Measurements from ENCODE around the gene CLBA1.

CLBA1 gene

GRCh38 chr14:104970231-104971068 is 15.1 kb upstream of the CLBA1 start:
- peak; percentile 85 for DNase-seq

GRCh38 chr14:104971447-104972240 is 13.9 kb upstream of the CLBA1 start:
- DNase-seq, result no peak

- no peak for DNase-seq
These were observed 13.1 kb upstream of the CLBA1 start for GRCh38 chr14:104972301-104973134.

- DNase-seq, result peak; percentile 95
These were observed 12.5 kb upstream of the CLBA1 start for GRCh38 chr14:104973135-104973384.

GRCh38 chr14:104973385-104974145 is 12.0 kb upstream of the CLBA1 start:
- DNase-seq, result peak; percentile 77

- no peak for DNase-seq
These were observed 11.4 kb upstream of the CLBA1 start for GRCh38 chr14:104974146-104974541.

- no peak for DNase-seq
These were observed 10.8 kb upstream of the CLBA1 start for GRCh38 chr14:104974665-104975390.

GRCh38 chr14:104975481-104976197 is 9.9 kb upstream of the CLBA1 start:
- DNase-seq, result no peak

- peak; percentile 56 for DNase-seq
These were observed 9.2 kb upstream of the CLBA1 start for GRCh38 chr14:104976198-104977007.

GRCh38 chr14:104977008-104977680 is 8.4 kb upstream of the CLBA1 start:
- DNase-seq, result no peak

- peak; percentile 61 for DNase-seq
These were observed 7.6 kb upstream of the CLBA1 start, which contains the start of gene AHNAK2 for GRCh38 chr14:104977681-104978653. TSS of gene AHNAK2 (minus strand) at chr14:104978374. CDS start at chr14:104978237, 137 bp downstream.

- no peak for DNase-seq
These were observed 6.6 kb upstream of the CLBA1 start for GRCh38 chr14:104978746-104979691.

- DNase-seq, result no peak
These were observed 5.6 kb upstream of the CLBA1 start for GRCh38 chr14:104979758-104980610.

- no peak for DNase-seq
These were observed 4.7 kb upstream of the CLBA1 start for GRCh38 chr14:104980611-104981531.

Data from fibroblast of skin of right quadriceps (primary cell).